ENCODE measurements around the gene CD93.

DNA sequence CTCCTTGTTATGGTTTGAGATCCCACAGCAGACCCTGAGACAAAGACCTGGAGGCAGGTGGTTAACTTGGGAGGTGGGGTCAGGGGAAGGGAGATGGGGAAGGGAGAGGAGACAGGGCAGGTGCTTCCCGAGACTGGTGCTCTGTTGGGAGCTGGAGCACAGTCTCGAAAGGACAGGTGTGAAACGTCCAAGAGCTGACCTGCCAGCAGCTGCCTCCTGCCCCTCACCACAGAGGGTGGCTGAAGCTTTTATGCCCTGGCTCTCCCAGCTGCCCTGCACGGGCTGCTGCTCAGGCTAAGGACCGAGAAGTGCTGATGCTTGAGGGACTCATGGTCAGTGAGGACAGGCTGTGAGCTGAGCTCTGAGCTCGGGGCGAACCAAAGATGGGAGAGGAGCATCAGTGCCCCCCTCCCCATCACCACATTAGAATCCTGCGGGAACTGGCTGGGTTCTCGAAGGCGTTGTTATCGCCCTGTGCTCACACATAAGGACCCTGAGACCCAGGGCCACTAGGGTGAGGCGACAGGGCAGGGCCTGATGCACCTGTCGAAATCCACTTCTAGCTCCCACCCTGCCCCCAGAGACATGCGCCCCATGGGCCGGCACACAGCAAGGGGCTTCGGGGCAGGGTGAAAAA, 25.3 kb upstream of the CD93 start:
- TF ChIP-seq, protein P1, sequence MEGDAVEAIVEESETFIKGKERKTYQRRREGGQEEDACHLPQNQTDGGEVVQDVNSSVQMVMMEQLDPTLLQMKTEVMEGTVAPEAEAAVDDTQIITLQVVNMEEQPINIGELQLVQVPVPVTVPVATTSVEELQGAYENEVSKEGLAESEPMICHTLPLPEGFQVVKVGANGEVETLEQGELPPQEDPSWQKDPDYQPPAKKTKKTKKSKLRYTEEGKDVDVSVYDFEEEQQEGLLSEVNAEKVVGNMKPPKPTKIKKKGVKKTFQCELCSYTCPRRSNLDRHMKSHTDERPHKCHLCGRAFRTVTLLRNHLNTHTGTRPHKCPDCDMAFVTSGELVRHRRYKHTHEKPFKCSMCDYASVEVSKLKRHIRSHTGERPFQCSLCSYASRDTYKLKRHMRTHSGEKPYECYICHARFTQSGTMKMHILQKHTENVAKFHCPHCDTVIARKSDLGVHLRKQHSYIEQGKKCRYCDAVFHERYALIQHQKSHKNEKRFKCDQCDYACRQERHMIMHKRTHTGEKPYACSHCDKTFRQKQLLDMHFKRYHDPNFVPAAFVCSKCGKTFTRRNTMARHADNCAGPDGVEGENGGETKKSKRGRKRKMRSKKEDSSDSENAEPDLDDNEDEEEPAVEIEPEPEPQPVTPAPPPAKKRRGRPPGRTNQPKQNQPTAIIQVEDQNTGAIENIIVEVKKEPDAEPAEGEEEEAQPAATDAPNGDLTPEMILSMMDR (IDR thresholded peaks at IDR 0.05; ENCODE audit: low read depth, low read length): no peak
- no peak for TF ChIP-seq EZH2phosphoT487 (IDR thresholded peaks at IDR 0.05; ENCODE audit: low read depth)

All from OCI-LY3 (cell line).